Hair follicle dermal papilla cell (primary cell): ENCODE data around the gene IGFLR1. TPM values are rescaled to one million over a fixed set of nuclear protein-coding genes. Genes with fewer than 3 reads are reported as not detected.

Experiments used
- total RNA-seq: library from RNA; depleted of rRNA; stranded (reverse); fragments of >200 nt; gene quantifications from 2 replicates; pipeline ENCODE4 v1.2.3, GENCODE V29; 2012

Gene IGFLR1, protein sequence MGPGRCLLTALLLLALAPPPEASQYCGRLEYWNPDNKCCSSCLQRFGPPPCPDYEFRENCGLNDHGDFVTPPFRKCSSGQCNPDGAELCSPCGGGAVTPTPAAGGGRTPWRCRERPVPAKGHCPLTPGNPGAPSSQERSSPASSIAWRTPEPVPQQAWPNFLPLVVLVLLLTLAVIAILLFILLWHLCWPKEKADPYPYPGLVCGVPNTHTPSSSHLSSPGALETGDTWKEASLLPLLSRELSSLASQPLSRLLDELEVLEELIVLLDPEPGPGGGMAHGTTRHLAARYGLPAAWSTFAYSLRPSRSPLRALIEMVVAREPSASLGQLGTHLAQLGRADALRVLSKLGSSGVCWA
- 0.73 and 0.97 TPM in 2 replicates for total RNA-seq

GRCh38 chr19:35742121-35742724 lies at the start of gene IGFLR1:
TSS of gene IGFLR1 (minus strand) at chr19:35742452. CDS start at chr19:35741180, 1,272 bp downstream.

GRCh38 chr19:35775298-35776101 lies 33.2 kb upstream of the IGFLR1 start, which contains the start of gene ARHGAP33:
TSS of gene ARHGAP33 (plus strand) at chr19:35775564. CDS start at chr19:35775659, 95 bp downstream.

DNA sequence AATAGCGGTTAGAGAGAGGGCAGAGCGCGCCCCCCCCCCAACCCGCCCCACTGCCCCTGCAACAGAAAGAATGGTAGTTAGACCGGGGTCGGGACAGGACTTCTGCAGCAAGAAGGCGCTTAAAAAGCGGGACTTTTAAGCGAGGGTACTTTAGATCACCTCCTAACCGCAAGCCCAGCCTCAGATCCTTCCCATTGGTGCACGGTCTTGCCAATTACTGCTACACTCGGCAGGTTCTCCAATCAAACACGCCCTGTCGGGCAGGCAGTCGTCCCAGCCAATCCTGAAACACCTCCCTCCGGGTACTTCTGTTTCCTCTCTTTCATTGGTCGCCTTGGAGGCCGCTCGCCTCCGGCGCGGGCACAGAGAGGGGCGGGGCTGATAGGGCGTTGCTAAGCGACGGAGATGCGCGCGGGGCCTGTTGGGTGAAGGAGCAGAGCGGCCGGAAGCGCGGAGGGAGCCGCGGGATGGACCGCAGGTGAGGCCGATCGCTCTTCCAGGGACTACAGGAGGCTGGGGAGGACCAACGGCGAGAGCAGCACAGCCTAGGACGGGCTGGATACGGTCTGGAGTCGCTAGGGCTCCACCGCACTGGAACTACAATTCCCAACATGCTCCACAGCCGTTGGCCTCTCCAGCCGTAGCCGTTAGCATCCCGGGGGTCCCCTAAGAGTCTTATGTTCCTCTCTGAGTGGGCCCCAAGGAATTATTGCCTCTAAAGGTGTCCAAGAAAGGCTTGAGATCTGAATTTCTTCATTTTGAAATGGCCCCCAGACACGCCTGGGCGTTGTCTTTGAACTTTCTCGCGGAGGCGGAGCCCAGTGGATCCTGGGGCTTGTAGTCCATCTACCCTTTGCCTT lies 15.7 kb upstream of the IGFLR1 start, which contains the start of gene PROSER3:
Gene PROSER3, plus strand, starts transcription at position 428 of the 860 bp plus-strand sequence. Its CDS starts 40 bp downstream, at position 468.

DNA sequence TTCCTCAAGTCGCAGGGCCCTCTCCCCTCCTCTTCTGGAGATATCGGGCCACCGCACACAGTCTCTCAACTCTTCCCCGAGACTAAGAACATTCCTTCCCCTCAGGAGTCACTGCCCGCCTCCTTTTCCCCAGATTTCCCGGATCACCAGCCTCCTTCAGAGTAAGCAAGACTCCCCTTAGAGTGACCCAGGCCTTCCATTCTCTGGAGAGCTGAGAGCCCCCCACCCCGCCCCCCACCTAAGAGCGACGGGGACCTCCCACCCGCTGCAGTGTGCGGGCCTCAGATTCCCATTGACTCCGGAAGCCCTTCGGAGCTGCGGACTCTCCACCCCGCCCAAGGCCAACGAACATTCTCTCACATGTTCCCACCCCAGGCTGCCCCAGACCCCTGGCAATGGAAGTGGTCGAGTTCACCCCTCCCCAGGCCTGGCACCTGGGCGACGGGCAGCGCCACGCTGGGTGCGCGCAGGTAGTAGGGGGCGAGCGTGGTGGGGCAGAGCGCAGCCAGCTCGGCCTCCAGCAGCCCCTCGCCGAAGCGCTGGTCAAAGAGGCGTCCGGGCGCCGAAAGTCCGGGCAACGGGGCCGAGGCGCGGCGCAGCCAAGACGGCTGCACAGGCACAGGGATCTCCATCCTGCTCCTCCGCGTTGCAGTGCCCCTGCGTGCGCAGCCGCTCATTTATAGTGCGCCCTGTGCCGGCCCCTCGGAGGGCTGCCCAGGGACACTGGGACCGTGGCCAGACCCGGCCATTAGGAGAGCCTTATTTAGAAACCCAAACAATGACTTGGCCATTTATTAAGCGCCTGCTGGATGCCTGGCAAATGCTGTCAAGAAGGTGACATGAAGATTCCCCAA lies 14.4 kb upstream of the IGFLR1 start, which contains the start of gene HSPB6:
Gene HSPB6, minus strand, starts transcription at position 653 of the 854 bp plus-strand sequence. Its CDS starts 21 bp downstream, at position 632.

GRCh38 chr19:35748106-35749020 lies 6.1 kb upstream of the IGFLR1 start, which contains the start of gene LIN37:
TSS of gene LIN37 (plus strand) at chr19:35748576. CDS start at chr19:35748725, 149 bp downstream.

GRCh38 chr19:35745328-35746086 lies 3.3 kb upstream of the IGFLR1 start, which contains the start of the genes PSENEN and U2AF1L4:
TSS of gene PSENEN (plus strand) at chr19:35745651. CDS start at chr19:35745931, 280 bp downstream.
TSS of gene U2AF1L4 (minus strand) at chr19:35745418. CDS start at chr19:35745391, 27 bp downstream.

GRCh38 chr19:35717665-35718344 lies 24.4 kb downstream of the IGFLR1 start, which contains the start of gene KMT2B:
TSS of gene KMT2B (plus strand) at chr19:35718003. CDS start at chr19:35718019, 16 bp downstream.

GRCh38 chr19:35704218-35704617 lies 38.0 kb downstream of the IGFLR1 start, which contains the start of gene ZBTB32:
TSS of gene ZBTB32 (plus strand) at chr19:35704558. CDS start at chr19:35714627, 10,069 bp downstream.

Other genes with a start within 250 kb of the IGFLR1 start
- 5.2 and 9.2 TPM in 2 replicates for gene DMKN, start 228.8 kb downstream of the IGFLR1 start, total RNA-seq
- 0.65 and 1.6 TPM in 2 replicates for gene SBSN, start 214.1 kb downstream of the IGFLR1 start, total RNA-seq
- gene GAPDHS, start 209.0 kb downstream of the IGFLR1 start, total RNA-seq: not detected in 2 replicates
- gene TMEM147, start 196.8 kb downstream of the IGFLR1 start, total RNA-seq: 46.4 and 51.9 TPM in 2 replicates
- not detected in 2 replicates for gene ATP4A, start 178.8 kb downstream of the IGFLR1 start, total RNA-seq
- not detected in 2 replicates for gene PMIS2, start 156.3 kb downstream of the IGFLR1 start, total RNA-seq
- 4.1 and 5.4 TPM in 2 replicates for gene HAUS5, start 129.7 kb downstream of the IGFLR1 start, total RNA-seq
- gene RBM42, start 113.4 kb downstream of the IGFLR1 start, total RNA-seq: 41.4 and 46.0 TPM in 2 replicates
- gene ETV2, start 100.7 kb downstream of the IGFLR1 start, total RNA-seq: 0.65 TPM in 1 of 2 replicates, not detected in the other
- 153 and 283 TPM in 2 replicates for gene COX6B1, start 94.1 kb downstream of the IGFLR1 start, total RNA-seq
- not detected in 2 replicates for gene UPK1A, start 75.9 kb downstream of the IGFLR1 start, total RNA-seq
- not detected in 2 replicates for gene ZBTB32, start 37.9 kb downstream of the IGFLR1 start, total RNA-seq
- 6.6 and 9.1 TPM in 2 replicates for gene KMT2B, start 24.4 kb downstream of the IGFLR1 start, total RNA-seq
- 6.8 and 7.2 TPM in 2 replicates for gene U2AF1L4, start 3.0 kb upstream of the IGFLR1 start, total RNA-seq
- 6.5 and 8.9 TPM in 2 replicates for gene PSENEN, start 3.2 kb upstream of the IGFLR1 start, total RNA-seq
- gene LIN37, start 6.1 kb upstream of the IGFLR1 start, total RNA-seq: 11.4 and 14.7 TPM in 2 replicates
- 13.6 and 14.8 TPM in 2 replicates for gene HSPB6, start 14.6 kb upstream of the IGFLR1 start, total RNA-seq
- 10.2 and 10.6 TPM in 2 replicates for gene PROSER3, start 15.7 kb upstream of the IGFLR1 start, total RNA-seq
- 3.0 and 6.8 TPM in 2 replicates for gene ARHGAP33, start 33.1 kb upstream of the IGFLR1 start, total RNA-seq
- not detected in 2 replicates for gene PRODH2, start 70.4 kb upstream of the IGFLR1 start, total RNA-seq
- not detected in 2 replicates for gene NPHS1, start 110.1 kb upstream of the IGFLR1 start, total RNA-seq
- not detected in 2 replicates for gene KIRREL2, start 114.5 kb upstream of the IGFLR1 start, total RNA-seq
- gene APLP1, start 126.1 kb upstream of the IGFLR1 start, total RNA-seq: 13.8 and 16.4 TPM in 2 replicates
- gene NFKBID, start 158.1 kb upstream of the IGFLR1 start, total RNA-seq: 4.1 and 14.8 TPM in 2 replicates
- gene HCST, start 160.1 kb upstream of the IGFLR1 start, total RNA-seq: 0.81 TPM in 1 of 2 replicates, not detected in the other
- 0.73 TPM in 1 of 2 replicates, not detected in the other for gene TYROBP, start 165.8 kb upstream of the IGFLR1 start, total RNA-seq
- gene LRFN3, start 193.9 kb upstream of the IGFLR1 start, total RNA-seq: 5.8 and 6.0 TPM in 2 replicates